ENCODE results near the gene PARP15. TPM values are rescaled to one million over a fixed set of nuclear protein-coding genes. Genes with fewer than 3 reads are reported as not detected.

PARP15 gene
- total and polyA plus RNA-seq, 9 donors: 0.24 to 2.0 (median 0.46) TPM

- intact Hi-C loops (cut with DNase I): no loop called here
- no peak for DNase-seq
- TF ChIP-seq CTCF (IDR thresholded peaks at IDR 0.05) (no peak), POLR2A (IDR thresholded peaks at IDR 0.05) (no peak), EP300 (IDR thresholded peaks at IDR 0.05) (no peak)
- no peaks in the 10 kb centered on the region for H3K36me3 ChIP-seq
- H3K9me3 ChIP-seq: no peaks in the 10 kb centered on the region
- no peaks in the 10 kb centered on the region for H3K4me1 ChIP-seq (ENCODE audit: insufficient read depth)
- no peak overlapping the region for H3K27ac ChIP-seq
- H3K4me3 ChIP-seq: no peak overlapping the region
- no peaks in the 10 kb centered on the region for H3K27me3 ChIP-seq
- 74 to 80% (median 77%) methylated on average over 8 of the region's 8 CpGs for WGBS, 3 donors
Measured at GRCh38 chr3:122668930-122669730, 91.7 kb downstream of the PARP15 start.

- H3K27ac ChIP-seq: no peak overlapping the region
- intact Hi-C loops (cut with DNase I): no loop called here
- no peak overlapping the region for H3K4me3 ChIP-seq
- DNase-seq: no peak
- H3K4me1 ChIP-seq (ENCODE audit: insufficient read depth): no peaks in the 10 kb centered on the region
- no peak for TF ChIP-seq EP300 (IDR thresholded peaks at IDR 0.05)
- TF ChIP-seq POLR2A (IDR thresholded peaks at IDR 0.05): no peak
- no peak for TF ChIP-seq CTCF (IDR thresholded peaks at IDR 0.05)
- no peaks in the 10 kb centered on the region for H3K27me3 ChIP-seq
- no peaks in the 10 kb centered on the region for H3K9me3 ChIP-seq
- no peaks in the 10 kb centered on the region for H3K36me3 ChIP-seq
- 28 to 34% (median 32%) methylated on average over 2 of the region's 2 CpGs for WGBS, 3 donors
Measured at GRCh38 chr3:122671553-122671952, 94.1 kb downstream of the PARP15 start.

- WGBS, 3 donors: 59 to 70% (median 65%) methylated on average over 3 of the region's 3 CpGs
- no peak for DNase-seq
- Histone ChIP-seq H3K27ac (no peak overlapping the region), H3K36me3 (no peaks in the 10 kb centered on the region), H3K9me3 (no peaks in the 10 kb centered on the region), H3K4me1 (ENCODE audit: insufficient read depth) (no peaks in the 10 kb centered on the region), H3K27me3 (no peaks in the 10 kb centered on the region), H3K4me3 (no peak overlapping the region)
- TF ChIP-seq EP300 (IDR thresholded peaks at IDR 0.05) (no peak), CTCF (IDR thresholded peaks at IDR 0.05) (no peak), POLR2A (IDR thresholded peaks at IDR 0.05) (no peak)
- intact Hi-C loops (cut with DNase I): no loop called here
Measured at GRCh38 chr3:122674339-122674738, 96.9 kb downstream of the PARP15 start.

- no peak for TF ChIP-seq EP300 (IDR thresholded peaks at IDR 0.05)
- TF ChIP-seq POLR2A (IDR thresholded peaks at IDR 0.05): no peak
- no peak for TF ChIP-seq CTCF (IDR thresholded peaks at IDR 0.05)
- intact Hi-C loops (cut with DNase I): loop anchor here in 2 of 4 donors (5.0 kb wide), 2 partner anchors 114 to 284 kb away; partner anchors contain the start of genes DTX3L (in 1 of the 2) and PARP9 (in 1 of the 2)
- Histone ChIP-seq H3K27me3 (no peaks in the 10 kb centered on the region), H3K4me1 (ENCODE audit: insufficient read depth) (peaks cover 9% of the 10 kb centered on the region), H3K9me3 (no peaks in the 10 kb centered on the region), H3K4me3 (no peak overlapping the region), H3K27ac (no peak overlapping the region), H3K36me3 (no peaks in the 10 kb centered on the region)
- DNase-seq: no peak
- WGBS, 3 donors: 66 to 80% (median 73%) methylated on average over 2 of the region's 2 CpGs
Measured at GRCh38 chr3:122676759-122677158, 99.3 kb downstream of the PARP15 start.

Data from ovary (tissue), 9 donors.